Stimulated activated CD8-positive, alpha-beta memory T cell treated with anti-CD3 and anti-CD28 coated beads, Interleukin-2, amount 100 ng/mL, for 48 hours (primary cell): ENCODE results near the gene RNF112.
"Not testable (repeated sequence)": the region's sequence is repeated elsewhere in the genome, so short reads cannot be mapped to it uniquely, and the experiment has no call there.

Experiments
- DNase-seq, 2 donors: peaks; one replicate each; pipeline ENCODE4 v3.0.0-alpha.2; 2020; ENCODE audit warnings: low read depth in 2 of 2

RNF112 gene

DNA sequence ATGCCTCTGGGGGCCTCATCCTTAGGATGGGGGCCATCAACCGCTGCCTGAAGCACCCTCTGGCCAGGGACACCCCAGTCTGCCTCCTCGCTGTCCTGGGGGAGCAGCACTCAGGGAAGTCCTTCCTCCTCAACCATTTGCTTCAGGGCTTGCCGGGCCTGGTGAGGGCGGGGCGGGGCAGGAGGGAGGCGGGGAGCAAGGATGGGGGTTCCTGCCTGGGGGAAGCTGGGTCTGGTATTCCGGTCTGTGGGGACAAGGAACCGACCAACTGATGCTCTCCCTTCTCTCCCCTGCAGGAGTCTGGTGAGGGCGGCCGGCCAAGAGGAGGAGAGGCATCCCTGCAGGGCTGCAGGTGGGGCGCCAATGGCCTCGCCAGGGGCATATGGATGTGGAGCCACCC lies 2.0 kb downstream of the RNF112 start:
- no peak for DNase-seq

DNA sequence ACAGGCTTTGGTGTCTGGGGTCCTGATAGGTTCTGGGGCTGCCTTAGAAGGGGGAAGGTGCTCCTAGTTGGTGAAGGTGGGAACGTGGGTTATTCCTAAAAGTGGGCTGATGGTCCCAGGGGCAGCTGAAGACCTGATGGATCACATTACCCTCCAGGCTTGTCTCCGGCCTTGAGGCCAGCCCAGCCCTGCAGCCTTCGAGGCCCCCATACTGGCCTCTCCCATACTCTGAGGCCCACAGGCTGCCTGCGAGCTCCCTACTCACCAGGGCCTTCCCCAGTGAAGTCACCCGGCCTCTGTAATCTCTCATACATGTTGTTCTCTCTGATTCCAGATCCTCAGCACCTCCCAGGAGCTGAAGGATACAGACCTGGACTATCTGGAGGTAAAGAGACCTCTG lies 2.7 kb downstream of the RNF112 start:
- DNase-seq, result no peak

GRCh38 chr17:19414396-19415280 lies 3.6 kb downstream of the RNF112 start:
- DNase-seq, result no peak

DNA sequence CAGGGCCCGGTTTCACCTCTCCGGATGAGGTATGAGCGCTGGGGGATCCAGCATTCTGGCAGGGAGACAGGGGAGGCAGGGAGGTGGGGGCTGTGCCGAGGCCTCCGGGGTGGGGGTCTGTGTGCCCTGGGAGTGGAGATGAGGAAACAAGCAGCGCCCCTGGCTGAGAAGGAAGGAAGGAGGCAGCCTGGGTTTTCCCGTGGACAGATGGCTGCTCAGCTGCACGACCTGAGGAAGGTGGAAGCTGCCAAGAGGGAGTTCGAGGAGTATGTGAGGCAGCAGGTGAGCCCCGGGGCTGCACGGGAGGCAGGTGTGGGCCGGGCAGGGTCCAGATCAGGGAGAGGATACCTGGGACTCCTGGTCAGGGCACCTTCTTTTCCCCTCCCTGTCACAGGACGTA lies 4.3 kb downstream of the RNF112 start:
- DNase-seq, result no peak

DNA sequence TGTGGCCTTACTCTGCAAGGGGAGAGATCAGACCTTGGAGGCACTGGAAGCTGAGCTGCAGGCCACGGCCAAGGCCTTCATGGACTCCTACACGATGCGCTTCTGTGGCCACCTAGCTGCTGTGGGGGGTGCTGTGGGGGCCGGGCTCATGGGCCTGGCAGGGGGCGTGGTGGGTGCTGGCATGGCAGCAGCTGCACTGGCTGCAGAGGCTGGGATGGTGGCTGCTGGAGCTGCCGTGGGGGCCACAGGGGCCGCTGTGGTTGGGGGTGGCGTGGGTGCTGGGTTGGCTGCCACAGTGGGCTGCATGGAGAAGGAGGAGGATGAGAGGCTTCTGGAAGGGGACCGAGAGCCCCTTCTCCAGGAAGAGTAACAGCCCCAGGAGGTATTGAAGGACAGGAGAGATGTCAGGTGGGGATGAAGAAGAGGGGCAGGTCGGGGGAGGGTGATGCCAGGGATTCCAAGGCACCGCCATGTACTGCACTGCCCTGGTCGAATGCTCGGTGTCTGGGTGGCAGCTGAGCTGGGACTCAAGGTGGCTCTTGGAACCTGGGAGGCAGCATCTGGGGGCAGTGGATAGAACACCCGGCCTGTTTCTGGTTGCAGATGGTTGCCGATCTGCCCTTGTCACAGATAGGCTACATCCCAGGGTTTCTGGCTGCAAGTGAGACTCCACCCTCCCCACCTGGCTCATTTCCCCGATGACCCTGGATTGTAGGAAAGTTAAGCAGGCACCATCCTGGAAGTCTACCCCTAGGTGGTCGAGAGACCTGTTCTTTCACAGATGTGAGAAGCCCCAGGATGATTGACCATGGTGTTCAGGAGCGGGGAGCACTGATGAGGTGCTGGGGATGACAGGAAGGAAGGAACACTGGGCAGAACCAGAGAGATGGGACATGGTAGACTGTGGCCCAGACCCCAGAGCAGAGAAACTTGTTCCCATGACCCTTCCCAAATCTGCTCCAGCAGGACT lies 5.1 kb downstream of the RNF112 start:
- no peak for DNase-seq

DNA sequence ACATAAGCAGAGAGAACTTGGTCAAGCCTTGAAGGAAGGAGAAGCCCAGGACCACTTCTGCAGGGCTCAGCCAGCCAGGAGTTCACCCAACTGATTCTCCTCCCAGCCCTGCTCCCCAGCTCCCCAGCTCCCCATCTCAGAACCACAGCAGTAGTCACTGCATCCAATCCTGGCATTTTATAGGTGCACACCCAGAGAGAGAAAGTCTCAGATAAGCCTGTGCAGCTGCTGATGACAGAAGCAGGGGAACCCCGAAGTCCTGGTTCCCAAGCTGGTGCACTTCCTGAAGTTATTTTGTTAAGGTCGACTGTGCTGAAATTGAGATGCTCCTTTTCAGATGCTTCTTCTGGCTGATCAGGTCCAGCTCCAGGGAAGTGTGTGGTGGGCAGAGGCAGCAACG lies 6.6 kb downstream of the RNF112 start:
- no peak for DNase-seq

DNA sequence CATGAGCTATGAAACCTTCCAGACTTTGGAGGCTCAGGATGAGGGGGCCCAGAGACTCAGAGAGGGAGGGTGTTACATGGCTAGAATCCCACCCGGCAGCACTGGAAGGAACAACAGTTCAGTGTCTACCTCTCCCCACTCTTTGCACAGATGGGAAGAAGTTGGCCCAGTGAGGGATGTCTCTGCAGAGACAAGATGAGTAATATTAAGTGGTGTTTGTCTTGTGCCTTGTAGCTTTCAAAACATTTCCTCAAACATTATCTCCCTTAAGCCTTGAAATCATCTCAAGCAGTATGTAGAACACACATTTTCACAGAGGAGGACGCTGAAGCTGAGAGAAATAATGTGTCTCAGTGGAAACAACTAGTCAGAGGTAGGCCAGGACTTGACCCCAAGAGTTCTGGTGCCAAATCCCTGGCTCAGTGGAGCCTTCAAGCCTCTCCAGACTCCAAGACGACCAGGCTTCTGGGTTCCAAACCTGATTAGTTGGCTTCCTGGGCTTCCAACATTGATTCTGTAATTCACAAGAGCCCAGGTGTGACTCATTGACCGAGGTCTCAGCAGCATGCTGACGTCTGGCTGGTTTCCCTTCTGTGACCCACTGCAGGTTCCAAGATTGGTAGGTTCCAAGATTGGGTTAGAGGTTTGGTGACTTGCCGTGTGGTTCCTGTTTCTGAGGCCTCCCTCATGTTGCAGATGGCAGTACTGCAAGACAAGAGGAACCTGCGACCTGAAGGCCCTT lies 7.4 kb downstream of the RNF112 start:
- peak in 1 of 2 donors; percentile 2 for DNase-seq

- no peak for DNase-seq
Observed at GRCh38 chr17:19421219-19421618, 10.2 kb downstream of the RNF112 start.

- no peak for DNase-seq
Observed at GRCh38 chr17:19421926-19422325, 10.9 kb downstream of the RNF112 start.

DNA sequence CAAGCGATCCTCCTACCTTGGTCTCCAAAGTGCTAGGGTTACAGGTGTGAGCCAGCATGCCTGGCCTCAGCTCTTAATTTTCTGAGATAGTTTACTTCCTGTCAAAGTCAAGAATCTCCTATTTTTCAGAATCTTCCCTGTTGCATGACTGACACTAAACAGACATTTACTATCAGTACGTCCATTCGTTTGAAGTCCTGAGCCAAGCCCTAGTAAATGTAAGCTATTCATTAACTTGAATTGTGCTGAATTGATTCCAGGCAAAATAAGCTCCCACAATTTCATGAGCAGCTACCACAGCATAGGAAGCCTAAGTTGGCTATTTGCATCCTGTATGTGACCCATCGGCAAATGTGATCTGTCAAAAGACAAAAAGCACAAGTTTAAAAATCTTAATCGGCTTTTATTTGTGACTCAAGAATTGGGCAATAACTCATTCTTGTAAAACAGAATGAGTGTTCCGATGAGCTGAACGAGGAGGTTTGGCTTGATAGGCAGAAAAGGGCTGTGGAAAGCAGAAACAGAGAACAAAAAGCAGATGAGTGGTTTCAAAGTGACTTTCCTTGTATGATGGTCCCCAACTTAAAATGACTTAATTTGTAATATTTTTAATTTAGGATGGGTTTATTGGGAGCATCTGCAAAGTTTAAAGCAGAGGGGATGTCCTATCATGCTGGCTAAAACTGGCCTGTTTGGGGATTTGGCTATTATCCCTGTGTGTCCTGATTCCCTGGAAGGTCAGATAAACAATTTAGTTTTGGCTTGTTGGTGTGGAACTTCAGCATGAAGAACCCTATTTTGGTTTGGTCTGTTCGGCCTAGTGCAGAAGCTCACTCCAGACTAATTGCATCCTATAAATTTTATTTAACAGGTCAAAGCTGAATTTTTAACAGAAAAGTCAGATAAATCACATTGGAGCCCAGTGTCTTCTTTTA lies 14.2 kb downstream of the RNF112 start:
- no peak for DNase-seq

DNA sequence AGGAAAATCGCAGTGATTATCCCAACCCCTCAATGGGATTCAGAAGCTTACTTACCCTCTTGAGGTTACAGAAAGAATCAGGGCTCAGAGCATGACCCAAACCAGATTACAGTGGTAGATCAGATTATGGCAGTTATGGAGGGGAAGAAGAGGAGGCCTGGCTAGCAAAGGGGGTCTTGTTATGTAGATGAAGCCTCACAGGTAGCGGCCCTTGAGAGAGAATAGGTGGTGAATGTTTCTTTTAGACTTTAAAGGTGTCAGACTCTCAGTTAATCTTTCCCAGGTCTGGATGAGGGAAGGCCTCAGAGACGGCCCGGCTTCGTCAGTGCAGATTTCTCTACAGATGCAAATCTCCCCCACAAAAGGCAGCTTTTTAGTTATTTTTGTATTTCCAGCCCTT lies 15.6 kb downstream of the RNF112 start:
- no peak for DNase-seq

DNA sequence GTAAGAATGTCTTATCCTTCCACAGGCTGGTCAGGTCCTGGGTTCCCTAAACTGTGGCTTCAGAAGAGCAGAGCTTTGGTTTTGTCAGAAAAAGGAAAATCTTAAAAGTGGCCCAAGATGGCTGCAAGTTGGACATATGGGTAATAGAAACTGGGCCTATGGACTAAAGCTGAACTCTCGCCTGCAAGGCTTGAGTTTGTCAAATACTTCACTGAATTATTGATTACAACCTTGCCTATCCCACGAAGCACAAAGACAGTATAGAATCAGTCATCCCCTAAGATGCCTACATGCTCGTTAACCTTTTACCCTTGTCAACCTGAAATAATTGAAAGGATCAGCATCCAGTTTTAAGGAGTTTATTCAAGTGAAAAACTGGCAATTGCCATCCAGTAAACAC lies 20.7 kb downstream of the RNF112 start:
- no peak for DNase-seq

GRCh38 chr17:19433255-19433654 lies 22.2 kb downstream of the RNF112 start:
- no peak for DNase-seq

- no peak for DNase-seq
Observed at GRCh38 chr17:19433727-19434340, 22.8 kb downstream of the RNF112 start.

DNA sequence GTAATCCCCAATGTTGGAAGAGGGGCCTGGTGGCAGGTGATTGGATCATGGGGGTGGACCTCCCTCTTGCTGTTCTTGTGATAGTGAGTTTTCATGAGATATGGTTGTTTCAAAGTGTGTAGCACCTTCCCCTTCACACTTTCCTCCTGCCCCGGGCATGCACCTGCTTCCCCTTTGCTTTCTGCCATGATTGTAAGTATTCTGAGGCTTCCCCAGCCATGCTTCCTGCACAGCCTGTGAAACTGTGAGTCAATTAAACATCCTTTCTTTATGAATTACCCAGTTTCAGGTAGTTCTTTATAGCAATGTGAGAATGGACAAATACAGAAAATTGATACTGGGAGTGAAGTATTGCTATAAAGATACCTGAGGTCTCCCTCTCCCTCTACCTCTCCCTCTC lies 29.4 kb downstream of the RNF112 start:
- DNase-seq, result no peak

- not testable (repeated sequence) for DNase-seq
Observed at GRCh38 chr17:19441288-19441687, 30.3 kb downstream of the RNF112 start.

DNA sequence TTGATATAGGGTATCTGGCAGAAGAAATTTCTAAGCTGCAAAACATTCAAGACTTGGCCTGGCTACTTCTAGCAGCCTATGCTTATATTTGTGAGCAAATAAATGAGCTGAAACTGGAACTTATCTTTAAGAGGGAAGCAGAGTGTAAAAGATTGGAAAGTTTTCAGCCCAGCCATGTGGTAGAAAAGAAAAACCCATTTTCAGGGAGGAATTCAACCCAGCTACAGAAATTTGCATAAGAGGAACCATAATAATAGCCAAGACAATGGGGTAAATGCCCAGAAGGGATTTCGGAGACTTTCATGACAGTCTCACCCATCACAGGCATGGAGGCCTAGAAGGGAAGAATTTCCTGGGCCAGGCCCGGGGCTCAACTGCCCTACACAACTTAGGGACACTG lies 31.7 kb downstream of the RNF112 start:
- DNase-seq, result no peak

- no peak for DNase-seq
Observed at GRCh38 chr17:19443148-19443547, 32.1 kb downstream of the RNF112 start.

DNA sequence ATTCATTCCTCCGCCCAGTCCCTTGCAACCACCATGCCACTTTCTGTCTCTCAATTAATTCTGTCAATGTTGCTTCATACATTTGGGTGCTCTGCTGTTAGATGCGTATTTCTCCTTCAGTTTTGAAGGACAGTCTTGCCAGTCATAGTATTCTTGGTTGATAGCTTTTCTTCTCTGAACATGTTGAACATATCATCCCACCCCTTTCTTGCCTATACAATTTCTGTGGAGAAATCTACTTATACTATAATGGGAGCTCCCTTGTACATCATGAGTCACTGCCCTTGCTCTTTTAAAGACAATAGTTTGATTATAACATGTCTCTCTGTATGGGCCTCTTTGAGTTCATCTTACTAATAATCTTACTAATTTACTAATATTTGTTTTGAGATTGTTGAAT lies 34.1 kb downstream of the RNF112 start:
- DNase-seq, result no peak

GRCh38 chr17:19446577-19446976 lies 35.5 kb downstream of the RNF112 start:
- DNase-seq, result not testable (repeated sequence)
